B cell (primary cell): ENCODE data around the gene GPC5.

ENCODE experiments used
- EZH2 ChIP-seq: IDR thresholded peaks from 2 replicates; pipeline ENCODE4 v1.6.1; 2012; ENCODE audit warnings: borderline replicate concordance, low read depth, mild to moderate bottlenecking, moderate library complexity, low read length; ENCODE audit not compliant: insufficient read depth, poor library complexity, severe bottlenecking
- TF ChIP-seq, protein P1 (sequence below): fragments of 200-600 bp; IDR thresholded peaks from one replicate; pipeline ENCODE4 v1.8.0; 2022; ENCODE audit warnings: antibody characterized with exemption, mild to moderate bottlenecking

DNA sequence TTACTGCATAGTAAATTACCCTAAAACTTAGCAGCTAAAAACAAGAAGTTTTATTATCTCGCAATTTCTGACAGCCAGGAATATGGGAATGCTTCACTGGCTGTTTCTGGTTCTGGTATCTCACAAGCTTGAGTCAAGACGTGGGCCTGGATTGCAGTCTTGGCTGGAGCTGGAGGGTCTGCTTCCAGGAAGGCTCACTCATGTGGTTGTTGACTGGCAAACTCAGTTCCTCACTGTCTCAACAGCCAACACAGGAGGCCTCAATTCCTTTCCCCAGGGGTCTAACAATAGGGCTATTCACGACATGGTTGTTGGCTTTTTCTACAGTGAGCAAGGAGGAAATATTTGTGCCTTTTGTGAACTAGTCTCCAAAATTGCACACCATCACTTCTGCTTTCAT, 146.3 kb downstream of the GPC5 start:
- TF ChIP-seq, protein P1, sequence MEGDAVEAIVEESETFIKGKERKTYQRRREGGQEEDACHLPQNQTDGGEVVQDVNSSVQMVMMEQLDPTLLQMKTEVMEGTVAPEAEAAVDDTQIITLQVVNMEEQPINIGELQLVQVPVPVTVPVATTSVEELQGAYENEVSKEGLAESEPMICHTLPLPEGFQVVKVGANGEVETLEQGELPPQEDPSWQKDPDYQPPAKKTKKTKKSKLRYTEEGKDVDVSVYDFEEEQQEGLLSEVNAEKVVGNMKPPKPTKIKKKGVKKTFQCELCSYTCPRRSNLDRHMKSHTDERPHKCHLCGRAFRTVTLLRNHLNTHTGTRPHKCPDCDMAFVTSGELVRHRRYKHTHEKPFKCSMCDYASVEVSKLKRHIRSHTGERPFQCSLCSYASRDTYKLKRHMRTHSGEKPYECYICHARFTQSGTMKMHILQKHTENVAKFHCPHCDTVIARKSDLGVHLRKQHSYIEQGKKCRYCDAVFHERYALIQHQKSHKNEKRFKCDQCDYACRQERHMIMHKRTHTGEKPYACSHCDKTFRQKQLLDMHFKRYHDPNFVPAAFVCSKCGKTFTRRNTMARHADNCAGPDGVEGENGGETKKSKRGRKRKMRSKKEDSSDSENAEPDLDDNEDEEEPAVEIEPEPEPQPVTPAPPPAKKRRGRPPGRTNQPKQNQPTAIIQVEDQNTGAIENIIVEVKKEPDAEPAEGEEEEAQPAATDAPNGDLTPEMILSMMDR, result no peak
- no peak for TF ChIP-seq EZH2
